Mucosa of descending colon (tissue), 3 donors: Measurements from ENCODE around the gene ARRB1. TPM values are rescaled to one million over a fixed set of nuclear protein-coding genes. Genes with fewer than 3 reads are reported as not detected.
A peak's percentile ranks its signal among the peaks of the same experiment; 100 is the strongest.

ENCODE experiments used
- ATAC-seq: fragments of 200-7000 bp; cut with Tn5 transposase; one replicate; pipeline ENCODE4 v1.9.1; 2020; ENCODE audit warnings: mild to moderate bottlenecking, moderate library complexity
- DNase-seq, 3 donors: peaks; one replicate each; pipeline ENCODE4 v3.0.0-alpha.2; 2020
- H3K36me3 ChIP-seq: fragments of 200-600 bp; one replicate; pipeline ENCODE4 v1.8.0; 2021; ENCODE audit warnings: low read depth, mild to moderate bottlenecking
- H3K4me1 ChIP-seq: fragments of 200-600 bp; one replicate; pipeline ENCODE4 v1.8.0; 2021; ENCODE audit warnings: low read depth, mild to moderate bottlenecking
- H3K4me3 ChIP-seq: fragments of 200-600 bp; one replicate; pipeline ENCODE4 v1.8.0; 2021; ENCODE audit warnings: mild to moderate bottlenecking
- H3K9me3 ChIP-seq: fragments of 200-600 bp; one replicate; pipeline ENCODE4 v1.8.0; 2021; ENCODE audit warnings: mild to moderate bottlenecking
- intact Hi-C, 2 donors: fragments of 100-400 bp; cut with DNase I in 1 of 2; cut with micrococcal nuclease in 1 of 2; formaldehyde crosslinking; loops; one replicate each; pipeline versions ENCODE4 v1.11.0 to v1.11.1; 2022; cut with DNase I, micrococcal nuclease
- total RNA-seq, 3 donors: library from RNA; stranded (reverse); fragmentation: NEBNext Ultra II Directional in 2 of 3; extraction: Animal tissue kit (Norgen Biotek cat#: 25700) in 2 of 3; gene quantifications; one replicate each; pipeline versions ENCODE4 v1.2.1 to v1.2.4, GENCODE V29; 2021 to 2023
- TF ChIP-seq, protein P1 (sequence below): fragments of 200-600 bp; IDR thresholded peaks from one replicate; pipeline ENCODE4 v1.8.0; 2022; ENCODE audit warnings: antibody characterized with exemption, mild to moderate bottlenecking
- donor health status: DM: no; HTN: no; CAD: no; lungs with moderate emphysema.
- donor health status: DM: no; HTN: no; CAD: no.
- donor health status: DM: no; HTN: yes; CAD: no.

ARRB1 gene
- total RNA-seq, 3 donors from 2014 or later, result 76.7 to 128 (median 121) TPM

DNA sequence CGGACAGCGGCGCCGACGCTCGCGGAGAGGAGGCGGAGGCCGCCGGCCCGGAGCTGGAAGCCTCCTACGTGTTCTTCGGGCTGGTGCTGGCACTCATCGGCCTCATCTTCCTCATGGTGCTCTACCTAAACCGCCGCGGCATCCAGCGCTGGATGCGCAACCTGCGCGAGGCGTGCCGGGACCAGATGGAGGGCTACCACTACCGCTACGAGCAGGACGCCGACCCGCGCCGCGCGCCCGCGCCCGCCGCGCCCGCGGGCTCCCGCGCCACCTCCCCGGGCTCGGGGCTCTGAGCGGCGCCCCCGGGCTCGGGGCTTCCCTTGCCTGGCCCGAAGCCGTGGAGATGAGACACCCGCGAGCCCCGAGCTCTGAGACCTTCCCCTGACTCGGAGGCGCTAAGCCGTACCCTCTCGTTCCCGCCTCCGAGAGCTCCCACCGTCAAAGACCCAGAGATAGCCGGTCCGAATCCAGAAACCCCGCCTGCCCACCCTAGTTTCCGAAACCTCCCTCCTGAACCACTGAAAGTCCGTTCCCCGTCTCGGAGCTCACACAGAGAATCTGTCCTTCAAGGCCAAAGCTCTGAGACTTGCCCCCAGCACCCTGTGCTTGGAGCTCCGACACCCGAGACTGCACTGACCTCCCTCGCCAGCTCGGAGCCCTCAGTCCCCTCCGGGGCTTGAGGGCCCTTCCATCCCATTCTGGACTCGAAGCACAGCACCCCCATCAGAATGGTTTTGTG, 109.4 kb downstream of the ARRB1 start:
- H3K4me3 ChIP-seq, result no peak overlapping the region
- no peaks in the 10 kb centered on the region for H3K36me3 ChIP-seq
- TF ChIP-seq, protein P1, sequence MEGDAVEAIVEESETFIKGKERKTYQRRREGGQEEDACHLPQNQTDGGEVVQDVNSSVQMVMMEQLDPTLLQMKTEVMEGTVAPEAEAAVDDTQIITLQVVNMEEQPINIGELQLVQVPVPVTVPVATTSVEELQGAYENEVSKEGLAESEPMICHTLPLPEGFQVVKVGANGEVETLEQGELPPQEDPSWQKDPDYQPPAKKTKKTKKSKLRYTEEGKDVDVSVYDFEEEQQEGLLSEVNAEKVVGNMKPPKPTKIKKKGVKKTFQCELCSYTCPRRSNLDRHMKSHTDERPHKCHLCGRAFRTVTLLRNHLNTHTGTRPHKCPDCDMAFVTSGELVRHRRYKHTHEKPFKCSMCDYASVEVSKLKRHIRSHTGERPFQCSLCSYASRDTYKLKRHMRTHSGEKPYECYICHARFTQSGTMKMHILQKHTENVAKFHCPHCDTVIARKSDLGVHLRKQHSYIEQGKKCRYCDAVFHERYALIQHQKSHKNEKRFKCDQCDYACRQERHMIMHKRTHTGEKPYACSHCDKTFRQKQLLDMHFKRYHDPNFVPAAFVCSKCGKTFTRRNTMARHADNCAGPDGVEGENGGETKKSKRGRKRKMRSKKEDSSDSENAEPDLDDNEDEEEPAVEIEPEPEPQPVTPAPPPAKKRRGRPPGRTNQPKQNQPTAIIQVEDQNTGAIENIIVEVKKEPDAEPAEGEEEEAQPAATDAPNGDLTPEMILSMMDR, result no peak
- ATAC-seq (no peak), DNase-seq (no peak)
- no peaks in the 10 kb centered on the region for H3K9me3 ChIP-seq
- intact Hi-C loops, result loop anchor here (10.0 kb wide), 1 partner anchor 307 kb away; no protein-coding TSS in a partner anchor
- peaks cover 14% of the 10 kb centered on the region for H3K4me1 ChIP-seq

- TF ChIP-seq, protein P1, result peak; percentile 100
- H3K9me3 ChIP-seq, result no peaks in the 10 kb centered on the region
- intact Hi-C loops, result loop anchor here (10.0 kb wide), 1 partner anchor 306 kb away; no protein-coding TSS in a partner anchor
- DNase-seq (peak; percentile 85 to 95 (median 88)), ATAC-seq (peak; percentile 98)
- H3K4me1 ChIP-seq, result peaks cover 14% of the 10 kb centered on the region
- no peak overlapping the region for H3K4me3 ChIP-seq
- H3K36me3 ChIP-seq, result no peaks in the 10 kb centered on the region
These were observed 110.2 kb downstream of the ARRB1 start for GRCh38 chr11:75241036-75241905.

- no peak for ATAC-seq
- no peaks in the 10 kb centered on the region for H3K36me3 ChIP-seq
- H3K9me3 ChIP-seq, result no peaks in the 10 kb centered on the region
- intact Hi-C loops, result loop anchor here (10.0 kb wide), 1 partner anchor 306 kb away; no protein-coding TSS in a partner anchor
- peaks cover 14% of the 10 kb centered on the region for H3K4me1 ChIP-seq
- TF ChIP-seq, protein P1, result no peak
- no peak within 1 kb of the TSS for H3K4me3 ChIP-seq
- DNase-seq, result peak in 1 of 3 donors; percentile 40
These were observed 111.0 kb downstream of the ARRB1 start, which contains the start of gene TPBGL for GRCh38 chr11:75240311-75241035. TPBGL (plus strand) TSS chr11:75240774; CDS start chr11:75241050, 276 bp downstream.

DNA sequence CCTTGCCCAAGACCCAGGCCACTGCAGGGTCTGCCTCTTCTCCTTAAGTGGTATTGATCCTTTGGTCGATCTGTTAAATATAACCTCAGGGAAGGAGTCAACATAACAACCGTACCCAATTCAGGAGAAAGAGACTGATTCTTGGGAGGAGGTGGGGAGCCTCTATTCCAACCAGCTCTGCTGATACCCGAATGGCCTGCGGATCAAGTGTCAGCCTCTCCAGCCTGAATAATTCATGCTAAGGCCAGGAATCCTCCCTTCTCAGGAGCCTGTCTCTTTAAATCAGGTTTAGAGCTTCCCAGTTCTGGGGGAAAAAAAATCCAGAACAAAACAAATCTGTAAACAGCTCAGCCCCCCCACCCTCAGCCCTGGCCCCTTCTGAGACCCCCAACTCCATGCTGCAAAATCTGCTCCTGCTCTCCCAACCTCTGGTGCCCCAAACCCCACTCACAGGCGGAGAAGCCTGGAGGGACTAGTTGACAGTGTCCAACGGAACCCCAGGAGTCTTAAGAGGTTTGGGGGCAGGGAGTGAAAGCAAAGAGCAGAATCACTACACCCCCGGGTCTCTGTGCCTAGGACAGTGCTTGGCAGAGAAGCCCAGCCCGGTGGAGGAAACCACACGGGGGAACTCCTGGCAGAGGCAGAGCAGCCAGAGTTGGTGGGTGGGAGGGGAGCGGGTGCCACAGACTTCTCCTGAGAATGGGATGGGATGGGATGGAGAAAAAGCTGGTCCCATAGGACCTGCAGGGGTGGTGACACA, 111.8 kb downstream of the ARRB1 start:
- no peak overlapping the region for H3K4me3 ChIP-seq
- TF ChIP-seq, protein P1, result no peak
- DNase-seq (no peak), ATAC-seq (no peak)
- intact Hi-C loops, result loop anchor here (10.0 kb wide), 1 partner anchor 305 kb away; no protein-coding TSS in a partner anchor
- H3K36me3 ChIP-seq, result no peaks in the 10 kb centered on the region
- H3K9me3 ChIP-seq, result no peaks in the 10 kb centered on the region
- H3K4me1 ChIP-seq, result peaks cover 14% of the 10 kb centered on the region
